A549 treated with CORT108297 at 1 μM for 4 hours (cell line): Measurements from ENCODE around the gene PPFIA1. TPM values are rescaled to one million over a fixed set of nuclear protein-coding genes. Genes with fewer than 3 reads are reported as not detected.

Experiments used
- total RNA-seq: library from RNA; stranded (reverse); fragments of 200-300 nt; extraction: Qiagen RNA extraction; gene quantifications from 5 replicates; pipeline ENCODE4 v1.2.3, GENCODE V29; 2022

Gene PPFIA1
- 26.3 to 32.2 TPM (median 29.3 TPM) in 5 replicates for total RNA-seq

DNA sequence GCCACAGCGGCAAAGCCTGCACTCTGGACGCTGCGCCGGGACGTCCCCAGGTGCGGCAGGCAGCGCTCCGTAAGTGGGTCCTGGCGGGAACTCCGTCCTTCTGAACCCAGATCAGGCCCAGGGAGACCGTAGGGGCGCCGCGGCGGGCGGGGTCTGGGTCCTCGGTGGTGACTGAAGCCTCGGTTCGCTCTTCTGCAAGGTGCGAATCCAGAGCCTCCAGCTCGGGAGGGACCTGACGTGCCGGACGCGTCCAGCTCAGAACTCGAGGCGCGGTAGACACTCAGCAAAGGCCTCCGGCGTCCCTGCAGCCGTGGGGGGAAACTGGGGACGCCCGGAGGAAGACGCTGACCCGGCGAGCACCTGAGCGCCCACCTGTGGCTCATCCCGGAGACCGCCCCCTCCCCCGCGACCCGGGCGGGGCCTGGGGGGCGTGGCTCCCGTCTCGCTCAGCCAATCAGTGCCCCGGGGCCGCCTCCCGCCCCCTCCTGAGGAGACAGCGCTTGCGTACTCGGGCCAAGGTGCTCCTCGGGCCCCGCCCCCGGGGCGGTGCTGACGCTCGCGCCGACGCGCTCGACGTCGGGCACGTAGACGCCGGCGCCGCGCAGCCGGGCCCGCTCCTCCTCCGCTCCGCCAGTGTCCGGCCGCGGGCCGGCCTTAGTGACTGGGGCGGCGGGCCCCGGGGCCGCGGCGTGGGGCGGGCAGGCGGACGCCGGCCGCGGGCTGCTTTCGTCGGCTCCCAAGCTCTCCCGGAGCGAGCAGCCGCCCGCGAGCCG lies at the start of gene PPFIA1:
Gene PPFIA1, plus strand, starts transcription at position 587 of the 773 bp plus-strand sequence. CDS start 1,483 bp downstream, outside the sequence.

DNA sequence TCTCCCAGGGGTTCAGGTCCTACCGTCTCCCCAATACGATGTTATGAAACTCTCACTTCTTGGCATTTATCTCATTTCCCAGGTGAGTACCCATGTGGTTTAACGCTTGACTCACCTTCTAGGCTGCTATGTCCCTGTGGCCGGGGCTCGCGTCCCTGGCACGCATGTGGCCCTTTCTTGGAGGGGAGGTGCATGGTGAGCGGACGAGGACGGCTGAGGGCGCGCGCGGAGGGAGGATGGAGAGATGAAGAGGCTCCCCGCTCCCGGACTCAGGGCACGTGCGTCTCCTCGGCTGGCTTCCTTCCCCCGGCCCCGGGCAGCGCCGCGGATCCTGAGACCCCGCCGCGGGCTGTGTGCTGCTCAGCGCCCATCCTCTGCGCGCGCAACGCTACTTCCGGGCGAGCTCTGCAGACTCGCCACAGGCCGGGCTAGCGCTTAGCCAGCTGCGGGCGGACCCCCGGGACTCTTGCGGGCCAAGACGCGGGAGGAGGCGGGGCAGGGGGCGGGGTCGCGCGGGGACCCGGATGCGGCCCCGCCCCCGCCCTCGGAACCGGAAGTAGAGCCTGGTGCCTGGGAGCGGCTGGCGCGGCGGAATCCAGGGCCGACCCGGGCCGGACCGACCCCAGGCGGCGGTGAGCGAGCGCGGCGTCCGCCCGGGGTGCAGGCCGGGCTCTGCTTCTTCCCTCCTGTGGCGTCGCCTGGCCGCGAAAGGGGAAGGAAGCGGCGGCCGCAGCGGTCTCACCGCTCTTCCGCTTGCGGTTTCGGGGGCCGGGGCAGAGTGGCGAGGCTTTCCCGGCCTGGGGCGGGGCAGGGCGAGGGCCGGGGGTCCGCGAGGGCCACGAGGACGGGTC lies 127.7 kb downstream of the PPFIA1 start, which contains the start of gene CTTN:
Gene CTTN, plus strand, starts transcription at position 547 of the 851 bp plus-strand sequence. CDS start 8,769 bp downstream, outside the sequence.

Other genes with a start within 250 kb of the PPFIA1 start
- gene ANO1, start 192.4 kb upstream of the PPFIA1 start, total RNA-seq = 1.2 to 2.0 TPM (median 1.4 TPM) in 5 replicates
- gene FADD, start 67.4 kb upstream of the PPFIA1 start, total RNA-seq = 58.5 to 77.7 TPM (median 71.3 TPM) in 5 replicates
- gene CTTN, start 127.8 kb downstream of the PPFIA1 start, total RNA-seq = 216 to 223 TPM (median 221 TPM) in 5 replicates